Activated CD8-positive, alpha-beta memory T cell treated with anti-CD3 and anti-CD28 coated beads for 4 hours (primary cell): Measurements from ENCODE around the gene RUNX2.
"Not testable (repeated sequence)": the region's sequence is repeated elsewhere in the genome, so short reads cannot be mapped to it uniquely, and the experiment has no call there.

ENCODE experiments used
- DNase-seq, 2 donors: peaks; one replicate each; pipeline ENCODE4 v3.0.0-alpha.2; 2020; ENCODE audit warnings: low read depth in 2 of 2

Gene RUNX2

GRCh38 chr6:45327956-45328522 lies at the start of gene RUNX2:
Gene RUNX2 (plus strand): TSS chr6:45328330. CDS start chr6:45328727, 397 bp downstream.
- DNase-seq = no peak

GRCh38 chr6:45278367-45278766 lies 49.8 kb upstream of the RUNX2 start:
- no peak for DNase-seq

- not testable (repeated sequence) for DNase-seq
These were observed 41.4 kb upstream of the RUNX2 start for GRCh38 chr6:45286707-45287106.

- no peak for DNase-seq
These were observed 38.2 kb upstream of the RUNX2 start for GRCh38 chr6:45289751-45290514.

GRCh38 chr6:45293306-45293705 lies 34.8 kb upstream of the RUNX2 start:
- no peak for DNase-seq

GRCh38 chr6:45294065-45294701 lies 33.9 kb upstream of the RUNX2 start:
- DNase-seq = not testable (repeated sequence)

GRCh38 chr6:45297320-45297719 lies 30.8 kb upstream of the RUNX2 start:
- DNase-seq = no peak

GRCh38 chr6:45299096-45299581 lies 29.0 kb upstream of the RUNX2 start:
- DNase-seq = no peak

GRCh38 chr6:45300736-45301135 lies 27.4 kb upstream of the RUNX2 start:
- no peak for DNase-seq

- no peak for DNase-seq
These were observed 26.6 kb upstream of the RUNX2 start for GRCh38 chr6:45301348-45302142.

- no peak for DNase-seq
These were observed 25.3 kb upstream of the RUNX2 start for GRCh38 chr6:45302832-45303231.

- DNase-seq = no peak
These were observed 22.6 kb upstream of the RUNX2 start for GRCh38 chr6:45305546-45305945.

- peak in 1 of 2 donors; percentile 7 for DNase-seq
These were observed 17.9 kb upstream of the RUNX2 start for GRCh38 chr6:45310118-45310788.

- no peak for DNase-seq
These were observed 14.0 kb upstream of the RUNX2 start for GRCh38 chr6:45314146-45314545.

- no peak for DNase-seq
These were observed 7.8 kb upstream of the RUNX2 start for GRCh38 chr6:45320349-45320748.

- no peak for DNase-seq
These were observed 4.4 kb upstream of the RUNX2 start for GRCh38 chr6:45323656-45324224.

- no peak for DNase-seq
These were observed 1.3 kb upstream of the RUNX2 start for GRCh38 chr6:45326698-45327417.

GRCh38 chr6:45328523-45328922 lies 393 bp downstream of the RUNX2 start:
- no peak for DNase-seq

GRCh38 chr6:45344900-45345299 lies 16.8 kb downstream of the RUNX2 start:
- no peak for DNase-seq

GRCh38 chr6:45350186-45350710 lies 22.1 kb downstream of the RUNX2 start:
- no peak for DNase-seq
